Measurements from ENCODE around the gene PIPOX. TPM values are rescaled to one million over a fixed set of nuclear protein-coding genes. Genes with fewer than 3 reads are reported as not detected.
"Not testable (repeated sequence)": the region's sequence is repeated elsewhere in the genome, so short reads cannot be mapped to it uniquely, and the experiment has no call there.

Gene PIPOX
- total RNA-seq, 2 experiments from 2014 or later, result 3.0 TPM

DNA sequence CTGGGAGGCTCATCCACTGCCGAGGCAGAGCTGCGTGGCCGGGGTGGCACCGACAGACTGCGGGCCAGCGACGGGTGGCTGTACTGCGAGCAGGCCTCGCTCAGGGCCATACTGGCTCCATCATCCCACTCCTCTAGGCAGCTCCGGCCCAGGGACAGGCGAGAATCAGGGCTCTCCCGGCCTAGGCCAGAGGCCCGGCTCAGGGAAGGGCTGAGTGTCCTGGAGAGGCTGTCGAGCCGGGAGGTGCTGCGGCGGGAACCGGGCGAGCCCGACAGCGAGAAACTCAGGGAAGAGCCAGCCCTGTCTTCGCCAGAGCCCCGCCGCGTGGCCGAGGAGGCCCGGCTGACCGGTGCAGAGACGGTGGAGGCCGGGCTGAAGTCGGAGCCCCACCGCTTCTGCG is 37.4 kb downstream of the PIPOX start:
- CTCF ChIA-PET, result interaction anchor here (1.1 to 2.3 kb wide), 3 partner anchors 36 to 127 kb away, joined by 3 to 12 read pairs (median 4); no protein-coding TSS in a partner anchor
- ATAC-seq (no peak), DNase-seq (no peak)
- intact Hi-C loops (cut with micrococcal nuclease), result no loop called here
- no peaks in the 10 kb centered on the region for H3K4me1 Mint-ChIP-seq (ENCODE audit: low read depth)
- H3K9me3 Mint-ChIP-seq, result no peaks in the 10 kb centered on the region
- POLR2A ChIA-PET, result no interaction called here
- H3K4me3 Mint-ChIP-seq, result no peak overlapping the region
- H3K27ac Mint-ChIP-seq, result no peak overlapping the region
- no peaks in the 10 kb centered on the region for H3K27me3 Mint-ChIP-seq
- TF ChIP-seq CTCF (IDR thresholded peaks at IDR 0.05), result no peak
- H3K36me3 Mint-ChIP-seq (ENCODE audit: low read depth), result peaks cover 2% of the 10 kb centered on the region

- ATAC-seq (no peak), DNase-seq (no peak)
- H3K4me3 Mint-ChIP-seq, result no peak overlapping the region
- CTCF ChIA-PET, result interaction anchor here (1.1 to 2.1 kb wide), 2 partner anchors 12 to 20 kb away, joined by 3 to 5 read pairs; no protein-coding TSS in a partner anchor
- H3K9me3 Mint-ChIP-seq, result no peaks in the 10 kb centered on the region
- no peak for TF ChIP-seq CTCF (IDR thresholded peaks at IDR 0.05)
- H3K27ac Mint-ChIP-seq, result no peak overlapping the region
- intact Hi-C loops (cut with micrococcal nuclease), result no loop called here
- peaks cover 3% of the 10 kb centered on the region for H3K36me3 Mint-ChIP-seq (ENCODE audit: low read depth)
- H3K4me1 Mint-ChIP-seq (ENCODE audit: low read depth), result no peaks in the 10 kb centered on the region
- POLR2A ChIA-PET, result interaction anchor here (0.6 kb wide), 1 partner anchor 75 kb away, joined by 3 read pairs; no protein-coding TSS in a partner anchor
- no peaks in the 10 kb centered on the region for H3K27me3 Mint-ChIP-seq
These were observed 38.0 kb downstream of the PIPOX start for GRCh38 chr17:29080965-29081364.

- H3K27ac Mint-ChIP-seq, result no peak overlapping the region
These were observed 41.7 kb downstream of the PIPOX start for GRCh38 chr17:29084541-29085146.

GRCh38 chr17:29085223-29085622 is 42.3 kb downstream of the PIPOX start:
- Mint-ChIP-seq H3K4me1 (ENCODE audit: low read depth) (no peaks in the 10 kb centered on the region), H3K9me3 (no peaks in the 10 kb centered on the region), H3K4me3 (no peak overlapping the region), H3K27me3 (no peaks in the 10 kb centered on the region), H3K36me3 (ENCODE audit: low read depth) (peaks cover 10% of the 10 kb centered on the region), H3K27ac (no peak overlapping the region)
- intact Hi-C loops (cut with micrococcal nuclease), result no loop called here
- TF ChIP-seq CTCF (IDR thresholded peaks at IDR 0.05), result no peak
- no peak for ATAC-seq
- DNase-seq, result no peak
- CTCF ChIA-PET, result interaction anchor here (0.7 to 1.4 kb wide), 2 partner anchors 27 to 120 kb away, joined by 3 to 4 read pairs; no protein-coding TSS in a partner anchor
- POLR2A ChIA-PET, result no interaction called here

More at GRCh38 chr17:29084541-29085146, 41.7 kb downstream of the PIPOX start:
- H3K36me3 Mint-ChIP-seq (ENCODE audit: low read depth), result peaks cover 10% of the 10 kb centered on the region
- TF ChIP-seq CTCF (IDR thresholded peaks at IDR 0.05), result no peak
- no peaks in the 10 kb centered on the region for H3K4me1 Mint-ChIP-seq (ENCODE audit: low read depth)
- H3K27me3 Mint-ChIP-seq, result no peaks in the 10 kb centered on the region
- ChIA-PET CTCF (interaction anchor here (1.0 to 1.4 kb wide), 2 partner anchors 28 to 119 kb away, joined by 4 read pairs; no protein-coding TSS in a partner anchor), POLR2A (no interaction called here)
- no peaks in the 10 kb centered on the region for H3K9me3 Mint-ChIP-seq
- no peak for DNase-seq
- no peak overlapping the region for H3K4me3 Mint-ChIP-seq
- no peak for ATAC-seq
- intact Hi-C loops (cut with micrococcal nuclease), result no loop called here

GRCh38 chr17:29086628-29087332 is 43.8 kb downstream of the PIPOX start:
- no peak for DNase-seq
- ChIA-PET CTCF (interaction anchor here (1.7 kb wide), 1 partner anchor 122 kb away, joined by 4 read pairs; no protein-coding TSS in a partner anchor), POLR2A (no interaction called here)
- Mint-ChIP-seq H3K9me3 (no peaks in the 10 kb centered on the region), H3K4me1 (ENCODE audit: low read depth) (no peaks in the 10 kb centered on the region), H3K36me3 (ENCODE audit: low read depth) (peaks cover 8% of the 10 kb centered on the region), H3K4me3 (no peak overlapping the region), H3K27me3 (no peaks in the 10 kb centered on the region), H3K27ac (no peak overlapping the region)
- no peak for ATAC-seq
- no peak for TF ChIP-seq CTCF (IDR thresholded peaks at IDR 0.05)
- intact Hi-C loops (cut with micrococcal nuclease), result no loop called here

- H3K4me3 Mint-ChIP-seq; intact Hi-C loops (cut with micrococcal nuclease); H3K4me1 Mint-ChIP-seq (ENCODE audit: low read depth); H3K27me3 Mint-ChIP-seq; H3K27ac Mint-ChIP-seq; DNase-seq; H3K9me3 Mint-ChIP-seq; ATAC-seq; H3K36me3 Mint-ChIP-seq (ENCODE audit: low read depth): not testable (repeated sequence)
- CTCF ChIA-PET, result interaction anchor here (1.9 to 5.7 kb wide), 2 partner anchors 23 to 28 kb away, joined by 7 to 33 read pairs; no protein-coding TSS in a partner anchor
- POLR2A ChIA-PET, result interaction anchor here (1.6 kb wide), 1 partner anchor 28 kb away, joined by 5 read pairs; no protein-coding TSS in a partner anchor
These were observed 45.8 kb downstream of the PIPOX start for GRCh38 chr17:29088782-29089181.
